Measurements from ENCODE around the gene GUCY1A2. TPM values are rescaled to one million over a fixed set of nuclear protein-coding genes. Genes with fewer than 3 reads are reported as not detected.

Gene GUCY1A2
- total and polyA plus RNA-seq, 2 donors (not counting 3 experiments of a cell fraction or from before 2014, with no cell fraction given), result 0.02 to 0.03 TPM

DNA sequence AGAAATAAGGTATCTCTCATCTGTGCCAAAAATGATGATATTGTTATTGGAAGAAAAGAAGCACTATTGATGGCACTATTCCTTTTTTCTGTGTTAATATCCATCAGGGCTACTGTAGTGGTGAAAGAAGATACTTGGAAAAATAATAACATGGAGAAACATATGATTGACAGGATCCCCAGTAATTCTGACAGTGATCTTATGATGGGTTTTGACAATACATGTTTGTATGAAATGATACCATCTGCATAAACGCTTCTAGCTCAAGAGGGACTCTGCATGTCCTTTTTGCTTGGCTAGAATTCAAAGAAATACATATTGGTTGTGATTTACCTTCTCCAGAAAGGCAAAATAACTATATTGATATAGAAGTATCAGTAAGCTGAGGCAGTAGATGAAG lies 178.1 kb downstream of the GUCY1A2 start:
- CTCF ChIA-PET, result no interaction called here
- no peak overlapping the region for H3K4me2 ChIP-seq (ENCODE audit: insufficient read depth, low read length)
- no TSS peak for BruUV-seq (replicated peaks)

More for the DNA sequence above, 178.1 kb downstream of the GUCY1A2 start:
- H3K4me1 ChIP-seq (ENCODE audit: control insufficient read depth, extremely low read depth, insufficient read depth, low read length), result no peaks in the 10 kb centered on the region
- FAIRE-seq (no peak), DNase-seq (ENCODE audit: low read depth, low spot score) (no peak)
- H4K20me1 ChIP-seq (replicated peaks; ENCODE audit: control insufficient read depth, extremely low read depth, insufficient read depth, low read length), result no peaks in the 10 kb centered on the region
- H3K27ac ChIP-seq (ENCODE audit: insufficient read depth, low read depth, low read length), result no peak overlapping the region
- no peak overlapping the region for H3K4me3 ChIP-seq (replicated peaks in 1 of 3; ENCODE audit: insufficient read depth in 1 of 3, low read depth in 1 of 3, low read length in 3 of 3)
- no peak overlapping the region for H2AFZ ChIP-seq (ENCODE audit: low read depth, low read length)
- H3K9ac ChIP-seq (replicated peaks; ENCODE audit: extremely low read depth, insufficient read depth, low read length), result no peak overlapping the region
- no peaks in the 10 kb centered on the region for H3K9me1 ChIP-seq (replicated peaks; ENCODE audit: control insufficient read depth, extremely low read depth, insufficient read depth, low read length)
- POLR2A ChIA-PET, result no interaction called here
- no peaks in the 10 kb centered on the region for H3K36me3 ChIP-seq (ENCODE audit: control insufficient read depth in 2 of 2, extremely low read depth in 1 of 2, insufficient read depth in 2 of 2, low read length in 2 of 2)
- no peaks in the 10 kb centered on the region for H3K27me3 ChIP-seq (ENCODE audit: control insufficient read depth in 2 of 2, insufficient read depth in 2 of 2, low read length in 2 of 2)
- intact Hi-C loops (cut with micrococcal nuclease), result no loop called here
- TF ChIP-seq MYC (IDR thresholded peaks at IDR 0.05; ENCODE audit: low read depth, low read length) (no peak), POLR2AphosphoS5 (IDR thresholded peaks at IDR 0.05; ENCODE audit: insufficient read depth, low read depth, low read length) (no peak), POLR2A (IDR thresholded peaks at IDR 0.05; ENCODE audit: low read depth, low read length) (no peak), EZH2 (IDR thresholded peaks at IDR 0.05; ENCODE audit: borderline replicate concordance, low read depth, low read length, severe bottlenecking) (no peak), GATA2 (IDR thresholded peaks at IDR 0.05; ENCODE audit: insufficient read depth, insufficient read length, low read depth, low read length) (no peak), JUN (IDR thresholded peaks at IDR 0.05; ENCODE audit: borderline replicate concordance, insufficient read depth, insufficient read length, low read depth) (no peak), FOS (IDR thresholded peaks at IDR 0.05; ENCODE audit: borderline replicate concordance, insufficient read depth, low read length) (no peak)
- TF ChIP-seq, protein P1, sequence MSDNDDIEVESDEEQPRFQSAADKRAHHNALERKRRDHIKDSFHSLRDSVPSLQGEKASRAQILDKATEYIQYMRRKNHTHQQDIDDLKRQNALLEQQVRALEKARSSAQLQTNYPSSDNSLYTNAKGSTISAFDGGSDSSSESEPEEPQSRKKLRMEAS (IDR thresholded peaks at IDR 0.05; ENCODE audit: insufficient read depth, insufficient read length), result no peak
- TF ChIP-seq, protein P2, sequence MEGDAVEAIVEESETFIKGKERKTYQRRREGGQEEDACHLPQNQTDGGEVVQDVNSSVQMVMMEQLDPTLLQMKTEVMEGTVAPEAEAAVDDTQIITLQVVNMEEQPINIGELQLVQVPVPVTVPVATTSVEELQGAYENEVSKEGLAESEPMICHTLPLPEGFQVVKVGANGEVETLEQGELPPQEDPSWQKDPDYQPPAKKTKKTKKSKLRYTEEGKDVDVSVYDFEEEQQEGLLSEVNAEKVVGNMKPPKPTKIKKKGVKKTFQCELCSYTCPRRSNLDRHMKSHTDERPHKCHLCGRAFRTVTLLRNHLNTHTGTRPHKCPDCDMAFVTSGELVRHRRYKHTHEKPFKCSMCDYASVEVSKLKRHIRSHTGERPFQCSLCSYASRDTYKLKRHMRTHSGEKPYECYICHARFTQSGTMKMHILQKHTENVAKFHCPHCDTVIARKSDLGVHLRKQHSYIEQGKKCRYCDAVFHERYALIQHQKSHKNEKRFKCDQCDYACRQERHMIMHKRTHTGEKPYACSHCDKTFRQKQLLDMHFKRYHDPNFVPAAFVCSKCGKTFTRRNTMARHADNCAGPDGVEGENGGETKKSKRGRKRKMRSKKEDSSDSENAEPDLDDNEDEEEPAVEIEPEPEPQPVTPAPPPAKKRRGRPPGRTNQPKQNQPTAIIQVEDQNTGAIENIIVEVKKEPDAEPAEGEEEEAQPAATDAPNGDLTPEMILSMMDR (IDR thresholded peaks at IDR 0.05; ENCODE audit: extremely low read depth in 1 of 2, insufficient read depth in 1 of 2, low read depth in 1 of 2, low read length in 2 of 2), result no peak
- no peaks in the 10 kb centered on the region for H3K9me3 ChIP-seq (replicated peaks; ENCODE audit: control insufficient read depth, insufficient read depth, low read length)
- H3K79me2 ChIP-seq (ENCODE audit: control insufficient read depth, insufficient read depth, low read length), result no peaks in the 10 kb centered on the region
- dilution Hi-C loops (cut with MboI; ENCODE audit: extremely low pct_ligation_motif_present, low sequenced_read_pairs), result no loop called here
